GM18951 (cell line): ENCODE data around the gene OSBPL1A.

Experiments
- POLR2A ChIP-seq: IDR thresholded peaks from 4 replicates; pipeline ENCODE4 v1.6.1; 2011; ENCODE audit warnings: mild to moderate bottlenecking; ENCODE audit not compliant: insufficient read length, insufficient read depth; ENCODE audit errors: extremely low read depth
- in situ Hi-C: fragments of 300-500 bp; cut with MboI; formaldehyde crosslinking; loops from one replicate; pipeline ENCODE4 v1.12.0; 2022; ENCODE audit warnings: low sequenced_read_pairs, mixed read lengths, inconsistent platforms; ENCODE audit not compliant: unreplicated experiment

OSBPL1A gene

GRCh38 chr18:24201699-24202687 is 195.6 kb downstream of the OSBPL1A start:
- TF ChIP-seq POLR2A = no peak
- in situ Hi-C loops = no loop called here

GRCh38 chr18:24200494-24201290 is 196.9 kb downstream of the OSBPL1A start:
- no peak for TF ChIP-seq POLR2A
- in situ Hi-C loops = no loop called here

- in situ Hi-C loops = no loop called here
- TF ChIP-seq POLR2A = no peak
These were observed 198.2 kb downstream of the OSBPL1A start for GRCh38 chr18:24199372-24199962.

GRCh38 chr18:24198461-24198860 is 199.2 kb downstream of the OSBPL1A start:
- in situ Hi-C loops = no loop called here
- no peak for TF ChIP-seq POLR2A

- in situ Hi-C loops = no loop called here
- no peak for TF ChIP-seq POLR2A
These were observed 200.2 kb downstream of the OSBPL1A start for GRCh38 chr18:24197412-24197811.

- TF ChIP-seq POLR2A = no peak
- in situ Hi-C loops = no loop called here
These were observed 200.9 kb downstream of the OSBPL1A start for GRCh38 chr18:24196764-24197163.

GRCh38 chr18:24195296-24196053 is 202.1 kb downstream of the OSBPL1A start:
- in situ Hi-C loops = no loop called here

GRCh38 chr18:24190590-24190989 is 207.0 kb downstream of the OSBPL1A start:
- in situ Hi-C loops = no loop called here
- no peak for TF ChIP-seq POLR2A

More at GRCh38 chr18:24195296-24196053, 202.1 kb downstream of the OSBPL1A start:
- TF ChIP-seq POLR2A = no peak

GRCh38 chr18:24189664-24190346 is 207.8 kb downstream of the OSBPL1A start:
- in situ Hi-C loops = no loop called here
- TF ChIP-seq POLR2A = no peak

- in situ Hi-C loops = no loop called here
These were observed 208.6 kb downstream of the OSBPL1A start for GRCh38 chr18:24189007-24189528.

GRCh38 chr18:24188120-24188519 is 209.5 kb downstream of the OSBPL1A start:
- in situ Hi-C loops = no loop called here
- TF ChIP-seq POLR2A = no peak

More at GRCh38 chr18:24189007-24189528, 208.6 kb downstream of the OSBPL1A start:
- TF ChIP-seq POLR2A = no peak

- in situ Hi-C loops = no loop called here
- no peak for TF ChIP-seq POLR2A
These were observed 209.9 kb downstream of the OSBPL1A start for GRCh38 chr18:24187689-24188088.

- in situ Hi-C loops = no loop called here
- no peak for TF ChIP-seq POLR2A
These were observed 210.6 kb downstream of the OSBPL1A start for GRCh38 chr18:24187049-24187448.
